Thyroid gland (tissue), 4 donors: ENCODE data around the gene OR6B2. TPM values are rescaled to one million over a fixed set of nuclear protein-coding genes. Genes with fewer than 3 reads are reported as not detected.
"Not testable (repeated sequence)": the region's sequence is repeated elsewhere in the genome, so short reads cannot be mapped to it uniquely, and the experiment has no call there.

ENCODE experiments used
- DNase-seq, 2 donors: peaks; one replicate each; pipeline ENCODE4 v3.0.0-alpha.2; 2019
- H3K27ac ChIP-seq, 3 donors: fragments of 200-600 bp; sonication (generic); 1 replicate in 2 of 3; 2 replicates in 1 of 3; pipeline ENCODE4 v1.5.1; 2016 to 2019; ENCODE audit warnings: mild to moderate bottlenecking in 1 of 3, moderate library complexity in 1 of 3
- H3K27me3 ChIP-seq: fragments of 200-600 bp; sonication (generic); one replicate; pipeline ENCODE4 v1.5.1; 2019
- H3K36me3 ChIP-seq, 2 donors: fragments of 200-600 bp; sonication (generic); one replicate each; pipeline ENCODE4 v1.5.1; 2016 to 2019
- H3K4me1 ChIP-seq, 2 donors: fragments of 200-600 bp; sonication (generic); one replicate each; pipeline ENCODE4 v1.5.1; 2017 to 2019
- H3K4me3 ChIP-seq, 3 donors: fragments of 200-600 bp; sonication (generic); replicated peaks in 1 of 3; 1 replicate in 2 of 3; 2 replicates in 1 of 3; pipeline ENCODE4 v1.5.1; 2016; ENCODE audit warnings: mild to moderate bottlenecking in 1 of 3
- H3K9me3 ChIP-seq: fragments of 200-600 bp; sonication (generic); one replicate; pipeline ENCODE4 v1.5.1; 2017
- POLR2A ChIP-seq, 2 donors: fragments of 450-650 bp; IDR thresholded peaks; one replicate each; pipeline ENCODE4 v1.6.1; 2017; ENCODE audit warnings: antibody characterized with exemption in 2 of 2, mild to moderate bottlenecking in 2 of 2, moderate library complexity in 1 of 2
- whole genome bisulfite sequencing, 2 donors: methylation state at CpG; one replicate each; pipeline ENCODE4 v1.1.5; 2017; 5-methylcytosine and 5-hydroxymethylcytosine counted together
- intact Hi-C: fragments of 100-400 bp; cut with DNase I; formaldehyde crosslinking; loops from one replicate; pipeline ENCODE4 v1.15.1; 2023
- total RNA-seq, 4 donors: library from RNA; depleted of rRNA; stranded (reverse); fragments of >200 nt; gene quantifications; one replicate each; pipeline ENCODE4 v1.2.3, GENCODE V29; 2016
- TF ChIP-seq, protein P1 (sequence below), 6 experiments: fragments of 200-600 bp in 3 of 6; fragments of 450-650 bp in 3 of 6; sonication (generic) in 3 of 6; IDR thresholded peaks; one replicate each; pipeline ENCODE4 v1.5.1; 2016 to 2019; ENCODE audit warnings: antibody characterized with exemption in 6 of 6, mild to moderate bottlenecking in 2 of 6, inconsistent platforms in 1 of 6, moderate library complexity in 1 of 6

The OR6B2 gene
- total RNA-seq, 4 donors from 2014 or later: not detected

DNA sequence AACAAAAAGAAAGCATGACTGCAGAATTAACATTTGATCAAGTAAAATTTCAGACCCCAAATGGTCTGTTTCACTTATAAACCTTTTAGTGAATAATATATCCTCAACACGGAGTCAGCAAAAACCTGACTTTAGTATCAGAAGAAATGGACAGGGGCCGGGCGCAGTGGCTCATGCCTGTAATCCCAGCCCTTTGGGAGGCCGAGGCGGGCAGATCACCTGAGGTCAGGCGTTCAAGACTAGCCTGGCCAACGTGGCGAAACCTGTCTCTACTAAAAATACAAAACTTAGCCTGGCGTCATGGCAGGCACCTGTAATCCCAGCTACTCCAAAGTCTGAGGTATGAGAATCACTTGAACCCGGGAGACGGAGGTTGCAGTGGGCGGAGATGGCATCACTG is 20.0 kb upstream of the OR6B2 start:
- no peak for DNase-seq
- TF ChIP-seq, protein P1, sequence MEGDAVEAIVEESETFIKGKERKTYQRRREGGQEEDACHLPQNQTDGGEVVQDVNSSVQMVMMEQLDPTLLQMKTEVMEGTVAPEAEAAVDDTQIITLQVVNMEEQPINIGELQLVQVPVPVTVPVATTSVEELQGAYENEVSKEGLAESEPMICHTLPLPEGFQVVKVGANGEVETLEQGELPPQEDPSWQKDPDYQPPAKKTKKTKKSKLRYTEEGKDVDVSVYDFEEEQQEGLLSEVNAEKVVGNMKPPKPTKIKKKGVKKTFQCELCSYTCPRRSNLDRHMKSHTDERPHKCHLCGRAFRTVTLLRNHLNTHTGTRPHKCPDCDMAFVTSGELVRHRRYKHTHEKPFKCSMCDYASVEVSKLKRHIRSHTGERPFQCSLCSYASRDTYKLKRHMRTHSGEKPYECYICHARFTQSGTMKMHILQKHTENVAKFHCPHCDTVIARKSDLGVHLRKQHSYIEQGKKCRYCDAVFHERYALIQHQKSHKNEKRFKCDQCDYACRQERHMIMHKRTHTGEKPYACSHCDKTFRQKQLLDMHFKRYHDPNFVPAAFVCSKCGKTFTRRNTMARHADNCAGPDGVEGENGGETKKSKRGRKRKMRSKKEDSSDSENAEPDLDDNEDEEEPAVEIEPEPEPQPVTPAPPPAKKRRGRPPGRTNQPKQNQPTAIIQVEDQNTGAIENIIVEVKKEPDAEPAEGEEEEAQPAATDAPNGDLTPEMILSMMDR (IDR thresholded peaks at IDR 0.05): no peak
- TF ChIP-seq POLR2A (IDR thresholded peaks at IDR 0.05): no peak
- Histone ChIP-seq H3K4me3 (no peak overlapping the region), H3K4me1 (no peaks in the 10 kb centered on the region), H3K36me3 (no peaks in the 10 kb centered on the region), H3K27ac (no peak overlapping the region), H3K27me3 (no peaks in the 10 kb centered on the region), H3K9me3 (no peaks in the 10 kb centered on the region)
- intact Hi-C loops: no loop called here
- WGBS, 2 donors: 63 to 75% methylated on average over 11 to 12 of the region's 12 CpGs

DNA sequence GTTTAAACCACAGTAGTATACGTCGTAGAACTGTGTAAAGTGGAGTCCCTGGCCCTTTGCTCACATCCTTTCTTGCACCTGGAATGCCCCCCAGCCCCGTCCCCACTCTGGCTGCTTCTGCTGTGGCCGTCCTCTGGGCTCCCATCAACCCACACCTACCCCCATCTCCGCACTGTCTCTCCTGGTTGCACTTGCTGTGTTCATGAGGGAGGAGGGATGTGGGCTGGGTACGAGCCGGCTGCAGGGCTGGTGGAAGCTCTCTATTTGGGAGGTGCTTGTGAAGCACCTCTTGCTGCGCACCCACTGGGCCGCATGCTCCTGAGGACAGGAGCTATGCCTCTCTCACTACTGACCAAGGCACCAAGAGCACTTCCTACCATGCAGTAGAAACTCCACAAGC is 18.0 kb upstream of the OR6B2 start:
- intact Hi-C loops: no loop called here
- H3K27ac ChIP-seq: no peak overlapping the region
- WGBS, 2 donors: 64 to 67% methylated on average over 9 of the region's 9 CpGs
- H3K36me3 ChIP-seq: no peaks in the 10 kb centered on the region
- H3K4me1 ChIP-seq: no peaks in the 10 kb centered on the region
- TF ChIP-seq, protein P1 (IDR thresholded peaks at IDR 0.05): no peak
- H3K9me3 ChIP-seq: no peaks in the 10 kb centered on the region
- H3K27me3 ChIP-seq: no peaks in the 10 kb centered on the region
- no peak for DNase-seq
- no peak overlapping the region for H3K4me3 ChIP-seq

DNA sequence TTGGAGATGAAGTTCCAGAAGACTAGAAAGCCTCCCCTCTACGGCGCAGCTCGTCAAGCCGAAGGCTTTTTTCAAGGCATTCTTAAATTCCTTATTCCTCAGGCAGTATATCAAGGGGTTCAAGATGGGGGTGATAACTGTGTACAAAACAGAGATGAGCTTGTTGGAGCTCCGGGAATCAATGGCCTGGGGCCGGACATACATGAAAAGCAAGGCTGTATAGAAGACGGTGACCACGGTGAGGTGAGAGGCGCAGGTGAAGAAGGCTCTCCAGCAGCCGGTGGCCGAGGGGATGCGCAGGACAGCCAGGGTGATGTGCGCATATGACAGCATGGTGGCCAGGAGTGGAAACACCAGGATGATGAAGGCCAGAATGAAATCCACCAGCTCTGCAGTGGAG is 14.9 kb upstream of the OR6B2 start:
- no peak overlapping the region for H3K4me3 ChIP-seq
- no peak for DNase-seq
- H3K27me3 ChIP-seq: no peaks in the 10 kb centered on the region
- 90 to 92% methylated on average over 13 of the region's 13 CpGs for WGBS, 2 donors
- no peak for TF ChIP-seq POLR2A (IDR thresholded peaks at IDR 0.05)
- TF ChIP-seq, protein P1 (IDR thresholded peaks at IDR 0.05): no peak
- intact Hi-C loops: no loop called here
- no peaks in the 10 kb centered on the region for H3K4me1 ChIP-seq
- no peak overlapping the region for H3K27ac ChIP-seq
- H3K36me3 ChIP-seq: no peaks in the 10 kb centered on the region
- no peaks in the 10 kb centered on the region for H3K9me3 ChIP-seq

DNA sequence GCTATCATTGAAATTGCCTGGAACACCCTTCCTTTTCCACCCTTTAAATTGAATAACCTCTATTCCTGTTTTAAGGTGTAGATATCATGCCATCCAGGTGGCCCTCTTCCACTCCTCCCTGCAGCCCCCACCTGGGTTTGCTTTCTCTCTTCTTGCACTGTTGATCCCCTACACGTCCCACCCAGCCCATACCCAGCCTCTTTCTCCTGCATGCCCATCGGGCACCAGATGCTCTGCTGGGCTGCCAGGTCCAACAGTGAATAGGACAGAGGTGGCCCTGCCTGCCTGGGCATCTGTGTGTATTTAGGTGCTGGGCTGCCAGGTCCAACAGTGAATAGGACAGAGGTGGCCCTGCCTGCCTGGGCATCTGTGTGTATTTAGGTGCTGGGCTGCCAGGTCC is 13.9 kb upstream of the OR6B2 start:
- H3K9me3 ChIP-seq, H3K4me3 ChIP-seq, H3K36me3 ChIP-seq, H3K4me1 ChIP-seq, intact Hi-C loops, H3K27me3 ChIP-seq, H3K27ac ChIP-seq, DNase-seq: not testable (repeated sequence)
- WGBS, 2 donors: 69 to 74% methylated on average over 2 of the region's 2 CpGs

DNA sequence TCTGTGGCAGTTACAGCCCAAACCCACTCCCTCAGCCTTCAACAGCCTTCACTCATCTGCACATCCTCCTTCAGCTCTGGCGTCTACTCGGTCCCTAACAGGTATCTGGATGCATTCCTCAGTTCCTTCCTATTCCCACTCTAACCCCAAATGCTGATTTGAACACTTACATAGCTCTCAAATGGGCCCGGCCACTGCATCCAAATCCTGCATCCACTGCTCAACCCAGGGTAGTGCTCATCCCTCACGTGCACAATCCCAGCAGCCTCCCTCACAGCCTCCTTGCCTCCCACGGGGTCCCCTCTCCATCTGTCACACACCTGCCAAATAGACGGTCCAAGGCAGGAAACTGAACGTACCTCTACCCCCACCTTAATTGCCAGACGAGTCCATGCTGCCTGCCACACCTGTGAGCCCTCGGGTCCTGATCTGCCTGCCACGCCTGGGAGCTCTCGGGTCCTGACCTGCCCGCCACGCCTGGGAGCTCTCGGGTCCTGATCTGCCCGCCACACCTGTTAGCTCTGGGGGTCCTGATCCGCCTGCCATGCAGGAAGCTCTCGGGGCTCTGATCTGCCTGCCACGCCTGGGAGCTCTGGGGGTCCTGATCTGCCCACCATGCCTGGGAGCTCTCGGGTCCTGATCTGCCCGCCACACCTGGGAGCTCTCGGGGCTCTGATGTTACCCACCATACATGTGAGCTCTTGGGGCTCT is 13.2 kb upstream of the OR6B2 start:
- H3K27ac ChIP-seq: no peak overlapping the region
- no peaks in the 10 kb centered on the region for H3K9me3 ChIP-seq
- H3K27me3 ChIP-seq: no peaks in the 10 kb centered on the region
- H3K4me3 ChIP-seq: no peak overlapping the region
- TF ChIP-seq POLR2A (IDR thresholded peaks at IDR 0.05): no peak
- TF ChIP-seq, protein P1 (IDR thresholded peaks at IDR 0.05): no peak
- H3K36me3 ChIP-seq: no peaks in the 10 kb centered on the region
- intact Hi-C loops: no loop called here
- no peaks in the 10 kb centered on the region for H3K4me1 ChIP-seq
- 78 to 84% methylated on average over 13 to 20 of the region's 21 CpGs for WGBS, 2 donors
- DNase-seq: no peak
